Stimulated activated CD4-positive, alpha-beta T cell treated with anti-CD3 and anti-CD28 coated beads, Interleukin-1b, Interleukin-23, amount 100 ng/mL, for 48 hours (primary cell): ENCODE results near the gene SLC35F3.
"Not testable (repeated sequence)": the region's sequence is repeated elsewhere in the genome, so short reads cannot be mapped to it uniquely, and the experiment has no call there.

Experiments
- DNase-seq: peaks from one replicate; pipeline ENCODE4 v3.0.0-alpha.2; 2020

Gene SLC35F3

DNA sequence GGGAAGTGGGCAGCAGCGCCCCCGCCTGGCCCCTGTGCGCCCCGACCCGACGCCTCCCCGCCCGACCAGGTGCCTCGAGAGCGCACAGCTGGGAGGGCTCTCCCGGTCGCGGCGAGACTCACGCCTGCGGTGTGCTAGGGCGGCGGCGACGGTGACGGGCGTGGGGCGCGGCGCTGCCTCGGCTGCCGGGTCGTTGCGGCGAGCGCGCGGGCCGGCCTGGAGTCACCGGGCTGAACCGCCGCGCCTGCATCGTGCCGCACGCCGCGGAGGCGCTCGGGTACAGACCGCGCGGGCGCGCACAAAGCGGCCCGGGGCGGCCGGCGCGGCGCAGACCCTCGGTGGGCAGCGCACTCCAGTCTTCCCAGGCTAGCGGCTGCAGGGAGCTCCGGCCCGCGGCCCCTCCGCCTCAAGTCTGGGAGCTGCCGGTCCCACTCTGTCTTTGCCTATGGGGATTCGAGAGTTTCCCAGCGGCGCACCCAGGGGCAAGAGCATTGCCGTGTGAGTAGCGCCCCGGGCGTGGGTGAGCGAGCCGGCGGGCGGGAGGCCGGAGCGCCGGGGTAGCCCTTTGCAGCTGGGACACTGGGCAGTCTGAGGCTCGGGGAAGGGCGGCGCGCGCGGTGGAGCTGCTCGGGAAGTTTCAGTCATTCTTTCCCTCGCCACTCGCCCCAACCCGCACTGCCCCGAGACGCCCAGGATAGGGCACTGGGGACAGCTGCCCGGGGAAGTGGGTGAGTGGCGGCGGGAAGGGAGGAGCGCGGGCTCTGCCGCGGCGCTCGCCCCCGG is at the start of gene SLC35F3:
Gene SLC35F3 (plus strand): TSS at position 44 of the 783 bp plus-strand sequence.
- DNase-seq: peak; percentile 7

DNA sequence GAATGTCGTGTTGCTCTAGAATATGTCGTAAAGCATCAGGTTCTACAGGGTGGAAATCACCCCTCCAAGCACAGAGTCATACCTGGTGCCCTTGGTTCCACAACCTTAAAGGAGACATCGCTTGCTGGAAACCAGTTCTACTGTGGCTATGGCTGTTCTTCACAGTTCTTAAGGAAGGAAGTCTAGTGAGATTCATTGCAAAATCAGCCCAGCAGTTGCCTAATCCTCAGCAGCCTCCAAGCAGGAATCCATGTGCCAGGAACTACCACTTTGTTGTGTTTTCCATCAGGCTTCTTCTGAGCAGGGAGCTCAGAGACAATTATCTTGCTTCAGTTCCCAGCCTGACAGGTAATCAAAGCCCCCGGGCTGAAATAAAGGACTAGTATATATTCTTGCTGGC is 45.0 kb upstream of the SLC35F3 start:
- DNase-seq: no peak

DNA sequence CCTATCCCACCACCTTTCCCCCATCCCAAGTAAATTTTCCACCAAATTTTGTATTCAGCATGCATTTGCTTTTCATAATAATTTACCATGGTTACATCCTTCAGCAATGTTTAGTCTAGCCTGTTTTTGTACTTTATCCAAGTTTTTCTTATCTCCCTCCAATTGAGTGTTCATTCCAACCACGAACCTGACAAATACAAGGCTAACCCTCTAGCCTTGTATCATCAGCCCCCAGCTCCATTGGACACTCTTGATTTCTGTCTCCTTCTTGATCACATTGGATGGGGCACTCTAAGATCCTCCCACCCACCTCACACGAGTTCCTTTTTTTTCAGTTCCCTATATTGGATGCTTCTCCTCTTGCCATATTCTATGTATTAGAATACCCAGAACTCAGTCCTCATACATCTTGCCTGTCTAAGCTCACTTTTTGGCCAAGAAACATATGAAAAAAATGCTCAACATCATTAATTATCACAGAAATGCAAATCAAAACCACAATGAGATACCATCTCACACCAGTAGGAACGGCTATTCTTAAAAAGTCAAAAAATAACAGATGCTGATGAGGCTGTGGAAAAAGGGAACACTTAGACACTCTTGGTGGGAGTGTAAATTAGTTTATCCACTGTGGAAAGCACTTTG is 40.5 kb upstream of the SLC35F3 start:
- no peak for DNase-seq

DNA sequence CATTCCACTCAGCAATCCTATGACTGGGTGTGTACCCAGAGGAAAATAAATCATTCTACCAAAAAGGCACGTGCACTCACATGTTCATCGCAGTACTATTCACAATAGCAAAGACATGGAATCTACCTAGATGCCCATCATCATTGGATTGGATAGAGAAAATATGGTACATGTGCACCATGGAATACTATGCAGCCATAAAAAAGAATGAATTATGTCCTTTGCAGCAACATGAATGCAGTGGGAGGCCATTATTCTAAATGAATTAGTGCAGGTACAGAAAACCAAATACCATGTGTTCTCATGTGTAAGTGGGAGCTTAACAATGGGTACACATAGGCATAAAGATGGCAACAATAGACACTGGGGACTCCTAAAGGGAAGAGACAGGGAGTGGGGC is 39.9 kb upstream of the SLC35F3 start:
- DNase-seq: no peak

DNA sequence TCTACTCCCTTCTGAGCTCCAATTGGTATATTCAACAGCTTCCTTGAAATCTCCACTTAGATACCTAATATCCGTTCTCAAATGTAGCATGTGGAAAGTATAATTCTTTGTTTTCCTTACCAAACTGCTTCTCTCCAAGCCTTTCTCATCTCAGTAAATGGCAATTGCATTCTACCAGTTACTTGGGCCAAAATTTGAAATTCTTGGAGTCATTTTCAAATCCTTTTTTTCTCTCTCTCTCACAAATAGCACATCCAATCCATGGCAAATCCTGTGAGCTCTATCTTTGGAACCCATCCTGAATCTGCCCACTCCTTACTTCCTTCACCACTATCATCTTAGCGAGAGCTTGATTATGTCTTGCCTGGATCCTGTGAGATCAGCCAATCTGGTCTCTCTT is 39.3 kb upstream of the SLC35F3 start:
- no peak for DNase-seq

DNA sequence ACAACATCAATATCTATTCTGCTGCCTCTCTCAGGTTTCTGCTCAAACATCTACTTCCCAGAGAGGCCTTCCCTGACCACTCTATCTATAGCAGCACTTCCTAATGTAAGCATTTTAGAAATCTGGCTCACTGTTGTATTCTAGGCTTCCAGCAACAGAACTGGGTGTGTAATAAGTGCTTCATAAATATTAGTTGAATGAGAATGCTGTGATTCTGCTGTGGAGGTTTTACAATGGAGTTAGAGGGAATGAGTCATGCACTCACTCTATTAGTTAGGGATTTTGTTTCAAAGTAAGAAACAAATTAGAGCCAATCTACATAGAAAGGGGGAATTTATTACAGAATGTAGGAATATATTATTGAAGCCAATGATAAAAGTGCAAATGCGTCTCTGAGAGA is 38.6 kb upstream of the SLC35F3 start:
- no peak for DNase-seq

DNA sequence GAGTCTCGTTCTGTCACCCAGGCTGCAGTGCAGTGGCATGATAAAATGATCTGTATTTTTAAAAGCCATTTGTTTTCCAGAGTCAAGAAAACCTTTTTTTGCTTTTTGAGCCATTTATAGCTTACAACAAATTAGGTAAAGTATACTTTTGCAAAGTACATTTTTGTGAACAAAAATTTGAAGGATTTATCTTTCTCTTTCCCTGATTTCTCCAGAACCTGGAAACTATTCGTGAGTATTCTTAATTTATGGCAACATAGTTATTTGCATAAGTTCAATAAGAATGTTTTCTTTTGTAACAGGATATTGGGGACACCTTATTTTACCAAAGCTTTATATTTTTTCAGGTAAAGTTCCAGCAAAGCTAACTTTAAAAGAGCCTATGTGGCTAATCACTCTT is 37.4 kb upstream of the SLC35F3 start:
- DNase-seq: no peak

DNA sequence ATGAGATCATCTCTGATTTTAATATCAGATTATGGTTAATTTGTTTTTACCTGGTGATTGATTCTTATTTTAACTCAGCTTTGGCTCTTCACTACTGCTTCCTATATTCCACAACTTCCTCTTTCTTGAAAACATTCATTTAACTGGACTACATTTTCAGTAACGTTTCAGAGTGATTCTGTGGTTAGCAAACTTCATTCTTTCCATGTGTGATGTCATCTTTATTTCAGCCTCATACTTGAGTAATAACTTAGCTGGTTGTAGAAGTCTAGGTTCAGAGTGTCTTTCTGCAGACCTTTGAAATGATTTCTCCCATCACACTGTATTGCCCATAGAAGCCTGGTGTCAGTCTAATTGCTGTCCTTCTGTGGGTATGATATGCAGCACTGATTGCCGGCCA is 36.0 kb upstream of the SLC35F3 start:
- no peak for DNase-seq

DNA sequence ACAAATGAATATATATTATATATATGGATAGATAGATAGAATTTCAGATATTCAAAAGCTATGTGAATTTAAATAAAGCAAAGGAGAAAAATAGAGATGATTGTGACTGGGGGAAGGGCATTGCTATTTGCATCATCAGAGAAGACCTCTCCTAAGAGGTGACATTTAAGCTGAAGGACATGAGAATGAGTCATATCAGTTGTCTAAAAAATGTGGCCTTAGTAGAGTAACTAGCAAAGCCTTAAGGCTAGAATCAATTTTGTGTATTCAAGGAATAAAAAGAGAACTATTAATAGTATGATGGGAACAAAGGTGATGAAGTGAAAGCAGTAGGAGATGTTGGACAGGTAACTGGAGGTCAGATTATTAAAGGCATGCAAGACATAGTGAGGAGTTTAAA is 34.8 kb upstream of the SLC35F3 start:
- DNase-seq: no peak

DNA sequence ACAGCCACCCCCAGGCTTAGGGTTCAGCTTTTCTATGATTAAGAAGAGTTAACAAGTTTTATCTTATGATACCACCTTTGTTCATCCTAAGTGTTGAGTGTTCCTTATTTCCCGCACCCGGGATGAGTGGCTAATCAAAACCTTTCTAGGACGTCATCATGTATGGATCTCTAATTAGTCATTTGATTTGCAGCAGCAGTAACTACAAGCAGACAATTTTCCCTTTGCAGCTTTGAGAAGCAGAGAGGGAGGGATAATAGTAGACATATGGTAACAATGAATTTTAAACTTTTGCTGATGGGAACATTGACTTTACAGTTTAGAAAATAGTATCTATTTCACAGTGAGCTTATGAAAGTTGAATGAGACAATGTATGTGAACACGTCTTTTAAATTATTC is 30.8 kb upstream of the SLC35F3 start:
- no peak for DNase-seq

DNA sequence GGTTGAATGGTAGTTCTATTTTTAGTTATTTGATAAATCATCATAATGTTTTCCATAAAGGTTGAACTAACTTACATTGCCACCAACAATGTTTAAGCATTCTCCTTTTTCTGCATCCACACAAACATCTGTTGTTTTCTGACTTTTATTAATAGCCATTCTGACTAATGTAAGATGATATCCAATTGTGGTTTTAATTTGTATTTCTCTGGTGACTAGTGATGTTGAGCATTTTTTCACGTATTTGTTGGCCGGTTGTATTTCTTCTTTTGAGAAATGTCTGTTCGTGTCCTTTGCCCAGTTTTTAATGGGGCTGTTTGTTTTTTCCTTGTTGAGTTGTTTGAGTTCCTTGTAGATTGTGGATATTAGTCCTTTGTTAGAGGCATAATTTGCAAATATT is 24.6 kb upstream of the SLC35F3 start:
- no peak for DNase-seq

DNA sequence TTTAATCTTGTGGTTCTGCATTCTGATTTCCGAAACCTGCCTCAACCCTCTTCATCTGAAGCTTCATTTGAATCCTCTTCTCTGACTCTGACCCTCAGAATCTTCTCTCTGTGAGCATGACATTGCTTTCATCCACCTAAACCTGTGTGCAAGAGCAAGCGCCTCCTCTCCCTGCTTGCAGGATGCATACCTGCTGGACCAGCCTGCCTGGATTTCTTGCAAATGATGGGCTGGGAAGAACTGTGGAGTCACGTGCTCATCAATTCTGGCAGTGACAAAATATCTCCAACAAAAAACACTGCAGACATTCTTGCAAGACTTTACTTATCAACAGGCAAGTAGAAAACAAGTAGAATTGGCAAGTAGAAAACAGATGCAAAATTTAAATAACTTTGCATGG is 20.8 kb upstream of the SLC35F3 start:
- DNase-seq: no peak

DNA sequence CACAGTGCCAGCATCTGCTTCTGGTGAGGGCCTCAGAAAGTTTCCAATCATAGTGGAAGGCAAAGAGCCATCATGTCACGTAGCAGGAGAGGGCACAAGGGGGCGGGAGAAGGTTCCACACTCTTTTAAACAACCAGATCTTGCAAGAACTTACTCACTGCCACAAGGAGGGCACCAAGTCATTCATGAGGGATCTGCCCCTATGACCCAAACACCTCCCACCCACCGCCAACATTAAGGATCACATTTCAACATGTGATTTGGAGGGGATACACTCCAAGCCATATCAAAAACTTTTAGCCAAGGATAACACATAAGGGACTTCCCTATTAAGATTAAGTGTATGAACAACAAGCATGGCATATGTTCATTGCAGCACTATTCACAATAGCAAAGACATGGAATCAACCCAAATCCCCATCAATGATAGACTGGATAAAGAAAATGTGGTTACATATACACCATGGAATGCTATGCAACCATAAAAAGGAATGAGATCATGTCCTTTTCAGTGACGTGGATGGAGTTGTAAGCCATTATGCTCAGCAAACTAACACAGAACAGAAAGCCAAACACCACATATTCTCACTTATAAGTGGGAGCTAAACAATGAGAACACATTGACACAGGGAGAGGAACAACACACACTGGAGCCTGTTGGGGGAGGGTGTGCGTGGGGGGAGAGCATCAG is 19.9 kb upstream of the SLC35F3 start:
- DNase-seq: no peak

DNA sequence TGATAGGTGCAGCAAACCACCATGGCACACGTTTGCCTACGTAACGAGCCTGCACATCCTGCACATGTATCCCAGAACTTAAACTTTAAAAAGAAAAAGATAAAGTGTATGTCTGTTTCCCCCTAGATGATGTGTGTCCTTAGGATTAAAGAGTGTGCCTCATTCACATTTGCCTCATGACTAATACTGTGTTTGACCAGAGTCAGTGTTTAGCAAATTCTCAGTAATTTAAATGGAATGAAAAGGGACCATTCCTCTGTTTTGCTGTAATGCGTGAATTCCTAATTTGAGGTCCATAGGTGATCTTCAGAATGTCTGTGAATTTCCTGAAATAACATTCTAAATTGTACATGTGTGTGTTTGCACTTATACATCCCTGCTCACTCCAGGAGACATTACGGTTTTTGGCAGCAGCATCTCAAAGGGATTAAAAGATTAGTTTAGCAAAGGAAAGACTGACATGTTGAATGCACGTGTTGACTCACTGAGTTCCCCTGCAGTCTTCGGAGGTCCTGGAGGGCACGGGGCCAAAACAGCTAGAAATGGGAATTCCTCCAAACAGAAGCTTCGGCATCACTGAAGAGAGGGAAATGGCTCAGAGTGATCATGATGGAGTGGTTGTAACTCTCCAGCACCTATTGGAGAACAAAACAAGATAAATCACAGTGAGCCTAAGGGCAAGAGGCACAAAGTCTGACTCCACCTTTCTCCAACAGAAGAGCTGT is 19.1 kb upstream of the SLC35F3 start:
- no peak for DNase-seq

DNA sequence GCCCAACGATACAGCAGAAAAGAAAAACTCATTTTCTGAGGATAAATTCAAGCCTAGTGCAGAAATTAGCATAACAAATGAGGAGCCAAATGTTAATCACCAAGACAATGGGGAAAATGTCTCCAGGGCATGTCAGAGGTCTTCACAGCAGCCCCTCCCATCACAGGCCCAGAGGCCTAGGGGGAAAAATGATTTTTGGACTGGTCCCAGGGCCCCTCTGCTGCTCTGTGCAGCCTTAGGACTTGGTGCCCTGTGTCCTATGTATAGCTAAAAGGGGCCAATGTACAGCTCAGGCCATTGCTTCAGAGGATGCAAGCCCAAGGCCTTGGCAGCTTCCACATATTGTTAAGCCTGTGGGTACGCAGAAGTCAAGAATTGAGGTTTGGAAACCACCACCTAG is 13.3 kb upstream of the SLC35F3 start:
- not testable (repeated sequence) for DNase-seq

DNA sequence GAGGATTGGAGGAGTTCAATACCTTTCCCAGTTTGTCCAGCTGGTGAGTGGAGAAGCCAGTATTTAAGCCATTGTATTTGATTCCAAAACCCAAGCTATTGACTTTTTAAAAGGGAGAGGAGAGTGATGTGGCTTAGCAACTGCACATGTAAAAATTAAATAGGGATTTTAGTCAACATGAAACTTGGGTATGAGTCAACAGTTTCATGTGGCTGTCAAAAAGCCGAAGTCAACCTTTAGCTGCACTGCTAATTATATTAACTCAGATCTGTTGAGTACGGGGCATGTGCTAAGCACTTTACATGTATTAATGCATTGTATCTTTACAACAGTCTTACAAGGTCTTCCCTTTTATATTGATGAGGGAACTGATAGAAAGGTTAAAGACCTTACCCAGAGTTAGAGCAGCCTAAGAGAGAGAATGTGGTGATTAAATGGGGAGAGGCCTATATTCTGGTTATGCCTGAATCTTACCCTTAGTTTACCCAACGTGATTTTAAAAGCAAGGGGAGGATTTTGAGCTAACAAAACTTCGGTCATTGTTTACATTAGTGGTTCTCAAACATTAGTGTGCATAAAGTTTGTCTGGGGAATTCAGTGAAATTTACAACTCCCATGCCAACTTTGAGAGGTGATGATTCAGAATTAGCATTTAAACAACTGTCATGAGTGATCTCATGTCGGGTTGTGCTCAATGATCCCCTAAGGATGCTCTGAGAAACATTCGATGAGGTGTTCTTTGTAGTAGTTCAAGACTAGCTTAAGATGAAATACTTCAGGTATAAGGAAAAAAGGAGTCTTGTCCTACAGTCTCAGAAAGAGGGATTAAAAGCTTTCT is 6.9 kb upstream of the SLC35F3 start:
- no peak for DNase-seq

DNA sequence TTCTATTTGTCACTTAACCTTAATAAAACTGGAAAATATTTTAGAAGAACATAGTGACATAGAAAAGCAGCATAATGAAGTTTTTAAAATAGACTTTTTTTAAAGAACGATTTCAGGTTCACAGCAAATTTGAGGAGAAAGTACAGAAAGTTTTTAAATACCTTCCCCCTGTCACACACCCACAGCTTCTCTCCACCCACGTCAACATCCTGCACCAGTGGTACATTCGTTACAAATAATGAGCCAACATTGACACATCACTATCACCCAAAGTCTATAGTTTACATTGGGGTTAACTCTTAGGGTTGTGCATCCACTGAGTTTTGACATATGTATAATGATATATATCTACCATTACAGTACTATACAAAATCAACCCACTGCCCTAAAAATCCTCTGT is 3.0 kb upstream of the SLC35F3 start:
- no peak for DNase-seq

DNA sequence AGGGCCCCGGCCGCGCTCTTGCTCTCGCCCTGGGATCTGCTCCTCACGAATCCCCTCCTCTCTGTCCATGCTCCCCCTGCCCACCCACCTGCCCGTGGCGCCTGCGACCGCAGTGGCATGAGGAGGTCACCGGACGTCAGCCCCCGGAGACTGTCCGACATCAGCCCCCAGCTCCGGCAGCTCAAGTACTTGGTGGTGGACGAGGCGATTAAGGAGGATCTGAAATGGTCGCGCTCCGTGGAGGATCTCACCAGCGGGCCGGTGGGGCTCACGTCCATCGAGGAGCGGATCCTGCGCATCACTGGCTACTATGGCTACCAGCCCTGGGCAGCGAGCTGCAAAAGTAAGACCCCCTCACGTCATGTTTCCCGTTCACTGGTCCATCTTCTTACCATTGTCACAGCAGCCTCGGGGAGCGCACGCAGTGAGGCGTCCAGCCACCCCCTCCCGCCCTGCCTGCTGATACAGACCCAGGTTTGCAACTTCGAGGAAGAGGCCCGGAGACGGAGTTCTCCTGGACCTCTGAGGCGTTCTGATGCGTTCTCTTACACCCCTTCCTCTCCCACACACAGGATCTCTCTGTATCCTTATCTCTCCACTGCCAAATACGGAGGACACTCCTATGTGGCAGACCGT is 1.1 kb downstream of the SLC35F3 start:
- no peak for DNase-seq

DNA sequence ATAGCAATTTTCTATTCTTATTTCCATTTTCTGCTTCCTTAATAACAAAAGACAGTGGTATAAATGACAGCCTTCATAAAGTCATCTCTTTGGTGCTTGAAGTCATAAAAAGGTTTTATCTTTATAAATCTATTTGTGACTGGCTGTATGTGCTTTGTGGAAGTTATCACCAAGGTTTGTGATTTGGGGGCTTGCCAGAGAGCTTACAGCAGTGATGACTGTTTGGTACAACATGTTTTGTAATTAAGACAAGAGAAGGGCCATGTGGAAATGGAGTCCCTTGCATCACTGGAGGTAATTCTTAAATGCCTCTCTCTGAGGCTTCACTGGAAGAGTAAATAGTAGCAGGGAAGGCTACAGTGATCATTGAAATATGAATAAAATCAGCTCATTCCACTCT is 2.7 kb downstream of the SLC35F3 start:
- DNase-seq: no peak

DNA sequence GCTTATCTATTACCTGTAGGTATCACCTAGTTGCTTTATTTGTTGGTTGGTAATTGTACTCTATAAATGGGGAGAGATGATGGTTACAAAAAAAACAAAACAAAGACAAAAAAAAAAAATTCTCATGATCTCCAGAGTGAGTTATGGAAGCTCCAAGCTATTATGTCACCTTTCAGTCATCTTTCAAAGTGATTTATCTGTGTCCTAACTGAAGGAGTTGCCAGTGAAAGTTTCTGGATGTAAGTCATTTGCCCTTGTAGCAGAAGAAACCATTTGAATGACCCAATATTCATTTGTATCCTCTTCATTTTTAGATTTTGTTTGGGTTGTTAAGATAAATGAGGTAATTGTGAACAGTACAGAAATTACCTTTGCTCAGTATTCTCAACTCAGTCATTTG is 3.6 kb downstream of the SLC35F3 start:
- no peak for DNase-seq

DNA sequence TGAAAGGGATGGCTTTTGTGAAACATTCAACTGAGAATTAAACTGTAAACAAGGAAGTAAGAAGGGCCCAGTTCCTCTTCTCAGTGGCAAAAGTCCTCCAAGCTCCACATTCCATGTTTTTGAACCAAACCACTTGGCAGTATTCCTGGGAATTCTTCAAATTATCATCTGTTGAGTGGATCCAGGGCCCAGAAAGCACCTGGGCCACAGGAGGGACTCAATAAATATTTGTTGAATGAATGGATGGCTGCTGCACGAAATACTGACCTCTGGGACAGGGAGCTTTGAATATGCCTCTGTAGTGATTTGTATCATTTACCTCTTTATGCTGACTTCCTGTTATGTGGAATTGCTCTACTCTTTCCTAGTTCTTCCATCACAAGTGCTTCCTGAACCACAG is 4.7 kb downstream of the SLC35F3 start:
- DNase-seq: no peak

DNA sequence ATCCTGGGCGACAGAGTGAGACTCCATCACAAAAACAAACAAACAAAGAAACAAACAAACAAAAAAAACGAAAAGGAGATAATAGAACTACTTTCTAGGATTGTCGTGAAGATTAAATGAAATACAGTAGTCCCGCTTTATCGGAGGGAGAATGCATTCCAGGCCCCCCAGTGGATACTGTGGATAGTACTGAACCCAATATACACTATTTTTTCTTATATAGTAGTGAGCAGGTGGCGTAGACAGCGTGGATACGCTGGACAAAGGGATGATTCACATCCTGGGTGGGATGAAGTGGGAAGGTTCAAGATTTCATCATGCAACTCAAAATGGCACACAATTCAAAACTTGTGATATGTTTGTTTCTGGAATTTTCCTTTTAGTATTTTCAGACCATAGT is 8.0 kb downstream of the SLC35F3 start:
- DNase-seq: no peak
